NCI-H748 (cell line): ENCODE measurements around the gene PDE12.

ENCODE experiments used
- DNase-seq: peaks from one replicate; lab custom pipeline; 2025; ENCODE audit not compliant: unreplicated experiment; lab: John Stamatoyannopoulos, UW

Gene PDE12

GRCh38 chr3:57555738-57556458 is at the start of gene PDE12:
Gene PDE12, plus strand, starts transcription at chr3:57556274. Its CDS starts 106 bp downstream, at chr3:57556380.
- peak; percentile 88 for DNase-seq

GRCh38 chr3:57512166-57512565 is 43.9 kb upstream of the PDE12 start:
- DNase-seq, result no peak

GRCh38 chr3:57518276-57518915 is 37.7 kb upstream of the PDE12 start:
- no peak for DNase-seq

GRCh38 chr3:57530071-57530608 is 25.9 kb upstream of the PDE12 start:
- DNase-seq, result no peak

GRCh38 chr3:57538465-57538864 is 17.6 kb upstream of the PDE12 start:
- no peak for DNase-seq

GRCh38 chr3:57544181-57545125 is 11.6 kb upstream of the PDE12 start, which contains the start of gene DNAH12:
Gene DNAH12, minus strand, starts transcription at chr3:57544344. Its CDS starts 1,474 bp downstream, at chr3:57542870.
- DNase-seq, result peak; percentile 97

GRCh38 chr3:57545636-57546268 is 10.3 kb upstream of the PDE12 start:
- DNase-seq, result no peak

- no peak for DNase-seq
Measured at GRCh38 chr3:57546616-57547015, 9.5 kb upstream of the PDE12 start.

- peak; percentile 25 for DNase-seq
Measured at GRCh38 chr3:57555306-57555705, 768 bp upstream of the PDE12 start.

- DNase-seq, result peak; percentile 45
Measured at GRCh38 chr3:57556459-57557084, 498 bp downstream of the PDE12 start.

GRCh38 chr3:57557085-57557537 is 1.0 kb downstream of the PDE12 start:
- DNase-seq, result peak; percentile 14

- no peak for DNase-seq
Measured at GRCh38 chr3:57559526-57559925, 3.5 kb downstream of the PDE12 start.

GRCh38 chr3:57569859-57570450 is 13.9 kb downstream of the PDE12 start:
- DNase-seq, result no peak

- DNase-seq, result no peak
Measured at GRCh38 chr3:57570878-57571277, 14.8 kb downstream of the PDE12 start.

- DNase-seq, result no peak
Measured at GRCh38 chr3:57572096-57572495, 16.0 kb downstream of the PDE12 start.

GRCh38 chr3:57575966-57576626 is 20.0 kb downstream of the PDE12 start:
- no peak for DNase-seq

GRCh38 chr3:57577801-57578200 is 21.7 kb downstream of the PDE12 start:
- no peak for DNase-seq

- DNase-seq, result peak; percentile 2
Measured at GRCh38 chr3:57582474-57583168, 26.5 kb downstream of the PDE12 start.

- DNase-seq, result no peak
Measured at GRCh38 chr3:57583544-57583943, 27.5 kb downstream of the PDE12 start.
